CD14-positive monocyte (primary cell): ENCODE data around the gene AQP2. TPM values are rescaled to one million over a fixed set of nuclear protein-coding genes. Genes with fewer than 3 reads are reported as not detected.
A peak's percentile ranks its signal among the peaks of the same experiment; 100 is the strongest.

Experiments
- DNase-seq, 3 donors: peaks; one replicate each; pipeline ENCODE4 v3.0.0-alpha.2; 2011 to 2022
- H2AFZ ChIP-seq: 2 replicates; pipeline ENCODE4 v1.6.0; 2012; ENCODE audit warnings: mild to moderate bottlenecking, low read depth, low read length, inconsistent platforms; ENCODE audit not compliant: insufficient read depth, poor library complexity, severe bottlenecking
- H3K27ac ChIP-seq, 2 donors: 1 replicate in 1 of 2; 2 replicates in 1 of 2; pipeline ENCODE4 v1.5.1; 2012 to 2013; ENCODE audit warnings: low read length in 2 of 2, control low read depth in 1 of 2, inconsistent platforms in 1 of 2, low read depth in 1 of 2, mild to moderate bottlenecking in 1 of 2
- H3K27me3 ChIP-seq, 2 donors: one replicate each; pipeline versions ENCODE4 v1.6.0 to v1.6.1; 2011 to 2013; ENCODE audit warnings: low read length in 2 of 2; ENCODE audit not compliant: control insufficient read depth in 2 of 2, insufficient read depth in 2 of 2
- H3K36me3 ChIP-seq, 2 donors: replicated peaks in 1 of 2; 1 replicate in 1 of 2; 2 replicates in 1 of 2; pipeline versions ENCODE4 v1.5.1 to v1.6.1; 2012 to 2013; ENCODE audit warnings: low read length in 2 of 2, control low read depth in 1 of 2, inconsistent platforms in 1 of 2, mild to moderate bottlenecking in 1 of 2; ENCODE audit not compliant: insufficient read depth in 2 of 2, control insufficient read depth in 1 of 2
- H3K4me1 ChIP-seq, 2 donors: 1 replicate in 1 of 2; 2 replicates in 1 of 2; pipeline versions ENCODE4 v1.5.1 to v1.6.1; 2012 to 2013; ENCODE audit warnings: low read length in 2 of 2, control low read depth in 1 of 2, inconsistent platforms in 1 of 2, mild to moderate bottlenecking in 1 of 2, moderate library complexity in 1 of 2; ENCODE audit not compliant: insufficient read depth in 2 of 2, control insufficient read depth in 1 of 2
- H3K4me2 ChIP-seq: replicated peaks from 2 replicates; pipeline ENCODE3; 2012; ENCODE audit warnings: low read length, moderate library complexity, mild to moderate bottlenecking; ENCODE audit not compliant: poor library complexity, severe bottlenecking; ENCODE audit errors: extremely low read depth
- H3K4me3 ChIP-seq, 3 experiments: fragments of 200-600 bp in 1 of 3; sonication (generic) in 1 of 3; replicated peaks in 1 of 3; 1 replicate in 2 of 3; 2 replicates in 1 of 3; pipeline ENCODE4 v1.5.1; 2011 to 2013; ENCODE audit warnings: low read length in 3 of 3, mild to moderate bottlenecking in 3 of 3, control low read depth in 2 of 3, low read depth in 2 of 3, inconsistent platforms in 1 of 3, moderate library complexity in 1 of 3
- H3K79me2 ChIP-seq: 2 replicates; pipeline ENCODE4 v1.6.0; 2012; ENCODE audit warnings: mild to moderate bottlenecking, control low read depth, inconsistent platforms, low read length, moderate library complexity; ENCODE audit not compliant: insufficient read depth
- H3K9ac ChIP-seq: 2 replicates; pipeline ENCODE4 v1.6.0; 2017; ENCODE audit warnings: low read length, mild to moderate bottlenecking; ENCODE audit not compliant: insufficient read depth, poor library complexity, severe bottlenecking
- H3K9me3 ChIP-seq, 2 donors: replicated peaks in 1 of 2; 1 replicate in 1 of 2; 2 replicates in 1 of 2; pipeline versions ENCODE4 v1.5.1 to v1.6.1; 2012 to 2013; ENCODE audit warnings: low read length in 2 of 2, control low read depth in 1 of 2; ENCODE audit not compliant: control insufficient read depth in 1 of 2, insufficient read depth in 1 of 2
- H4K20me1 ChIP-seq: 2 replicates; pipeline ENCODE4 v1.6.0; 2012; ENCODE audit warnings: mild to moderate bottlenecking, low read length, control low read depth, moderate library complexity; ENCODE audit not compliant: insufficient read depth
- H3K27ac Mint-ChIP-seq, 7 donors: one replicate each; pipeline ENCODE4 v1.8.0; 2020; ENCODE audit warnings: mild to moderate bottlenecking in 7 of 7, mixed read lengths in 7 of 7, moderate library complexity in 6 of 7, inconsistent platforms in 2 of 7
- H3K27me3 Mint-ChIP-seq, 3 donors: one replicate each; pipeline ENCODE4 v1.8.0; 2021 to 2022; ENCODE audit warnings: low read depth in 3 of 3, mild to moderate bottlenecking in 3 of 3, mixed read lengths in 3 of 3, moderate library complexity in 3 of 3, inconsistent platforms in 1 of 3
- H3K36me3 Mint-ChIP-seq, 2 donors: one replicate each; pipeline ENCODE4 v1.8.0; 2020; ENCODE audit warnings: mixed read lengths in 2 of 2, inconsistent platforms in 1 of 2, mild to moderate bottlenecking in 1 of 2
- H3K4me1 Mint-ChIP-seq: one replicate; pipeline ENCODE4 v1.8.0; 2020; ENCODE audit warnings: mild to moderate bottlenecking, mixed read lengths
- H3K4me3 Mint-ChIP-seq, 2 donors: one replicate each; pipeline ENCODE4 v1.8.0; 2020; ENCODE audit warnings: mild to moderate bottlenecking in 2 of 2, mixed read lengths in 2 of 2, moderate library complexity in 1 of 2
- H3K9me3 Mint-ChIP-seq, 7 donors: one replicate each; pipeline ENCODE4 v1.8.0; 2020 to 2022; ENCODE audit warnings: mixed read lengths in 7 of 7, mild to moderate bottlenecking in 6 of 7, moderate library complexity in 6 of 7, inconsistent platforms in 2 of 7
- WGBS: methylation state at CpG from one replicate; pipeline ENCODE4 v1.1.5; 2013; ENCODE audit warnings: missing lambda C conversion rate; ENCODE audit not compliant: insufficient coverage; 5-methylcytosine and 5-hydroxymethylcytosine counted together
- intact Hi-C, 2 donors: fragments of 100-400 bp; cut with micrococcal nuclease; formaldehyde crosslinking; loops; one replicate each; pipeline versions ENCODE4 v1.15.0 to v1.15.1; 2023
- polyA plus RNA-seq, 3 donors: library from polyadenylated mRNA; depleted of rRNA in 1 of 3; unstranded in 2 of 3; stranded (reverse) in 1 of 3; fragments of 300-500 nt in 2 of 3; fragments of >200 nt in 1 of 3; fragmentation: Illumina TruSeq in 2 of 3; gene quantifications; 1 replicate in 2 of 3; 2 replicates in 1 of 3; pipeline ENCODE4 v1.2.3, GENCODE V29; 2012 to 2021
- TF ChIP-seq, protein P1 (sequence below): fragments of 200-600 bp; IDR thresholded peaks from one replicate; pipeline ENCODE4 v1.8.0; 2022; ENCODE audit warnings: antibody characterized with exemption, mild to moderate bottlenecking

The AQP2 gene
- polyA plus RNA-seq, 3 donors, result not detected

DNA sequence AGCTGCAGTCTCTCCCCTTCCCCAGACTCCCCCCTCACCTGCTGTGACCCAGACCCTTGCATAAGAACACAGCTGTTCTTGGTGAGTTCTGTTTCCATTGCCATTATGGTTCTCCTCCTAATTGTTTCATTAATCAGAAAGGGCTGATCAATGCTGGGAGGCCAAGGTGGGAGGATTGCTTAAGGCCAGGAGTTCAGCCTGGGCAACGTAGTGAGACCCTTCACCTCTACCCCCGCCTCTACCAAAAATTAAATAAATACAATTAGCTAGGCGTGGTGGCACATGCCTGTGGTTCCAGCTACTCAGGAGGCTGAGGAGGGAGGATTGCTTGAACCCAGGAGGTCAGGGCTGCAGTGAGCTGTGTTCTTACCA is 29.6 kb upstream of the AQP2 start:
- H3K9me3 Mint-ChIP-seq, result peaks cover 0 to 1% (median 0%) of the 10 kb centered on the region in 7 donors
- no CpG with 5 or more reads among the region's 3 CpGs for WGBS
- H3K27me3 ChIP-seq, result no peaks in the 10 kb centered on the region
- no peaks in the 10 kb centered on the region for H4K20me1 ChIP-seq
- TF ChIP-seq, protein P1, sequence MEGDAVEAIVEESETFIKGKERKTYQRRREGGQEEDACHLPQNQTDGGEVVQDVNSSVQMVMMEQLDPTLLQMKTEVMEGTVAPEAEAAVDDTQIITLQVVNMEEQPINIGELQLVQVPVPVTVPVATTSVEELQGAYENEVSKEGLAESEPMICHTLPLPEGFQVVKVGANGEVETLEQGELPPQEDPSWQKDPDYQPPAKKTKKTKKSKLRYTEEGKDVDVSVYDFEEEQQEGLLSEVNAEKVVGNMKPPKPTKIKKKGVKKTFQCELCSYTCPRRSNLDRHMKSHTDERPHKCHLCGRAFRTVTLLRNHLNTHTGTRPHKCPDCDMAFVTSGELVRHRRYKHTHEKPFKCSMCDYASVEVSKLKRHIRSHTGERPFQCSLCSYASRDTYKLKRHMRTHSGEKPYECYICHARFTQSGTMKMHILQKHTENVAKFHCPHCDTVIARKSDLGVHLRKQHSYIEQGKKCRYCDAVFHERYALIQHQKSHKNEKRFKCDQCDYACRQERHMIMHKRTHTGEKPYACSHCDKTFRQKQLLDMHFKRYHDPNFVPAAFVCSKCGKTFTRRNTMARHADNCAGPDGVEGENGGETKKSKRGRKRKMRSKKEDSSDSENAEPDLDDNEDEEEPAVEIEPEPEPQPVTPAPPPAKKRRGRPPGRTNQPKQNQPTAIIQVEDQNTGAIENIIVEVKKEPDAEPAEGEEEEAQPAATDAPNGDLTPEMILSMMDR, result no peak
- no peak overlapping the region for H3K4me3 ChIP-seq
- no peaks in the 10 kb centered on the region for H3K9me3 ChIP-seq
- intact Hi-C loops, result no loop called here
- H3K27ac ChIP-seq, result no peak overlapping the region
- no peaks in the 10 kb centered on the region for H3K36me3 Mint-ChIP-seq
- no peak overlapping the region for H3K4me2 ChIP-seq
- DNase-seq, result no peak
- peaks cover 20 to 30% (median 27%) of the 10 kb centered on the region in 3 donors for H3K27me3 Mint-ChIP-seq
- no peaks in the 10 kb centered on the region for H3K36me3 ChIP-seq
- H3K4me1 Mint-ChIP-seq, result peaks cover 15% of the 10 kb centered on the region
- peaks cover 11 to 15% of the 10 kb centered on the region in 2 donors for H3K4me1 ChIP-seq
- no peak overlapping the region for H3K9ac ChIP-seq
- no peaks in the 10 kb centered on the region for H3K79me2 ChIP-seq
- no peak overlapping the region for H3K27ac Mint-ChIP-seq
- H2AFZ ChIP-seq, result no peak overlapping the region
- peak overlapping the region in 1 of 2 donors; percentile 37 for H3K4me3 Mint-ChIP-seq

- H3K36me3 Mint-ChIP-seq, result no peaks in the 10 kb centered on the region
- no peaks in the 10 kb centered on the region for H4K20me1 ChIP-seq
- H3K4me3 ChIP-seq, result no peak overlapping the region
- H3K36me3 ChIP-seq, result no peaks in the 10 kb centered on the region
- peaks cover 15% of the 10 kb centered on the region for H3K4me1 Mint-ChIP-seq
- no peak overlapping the region for H3K27ac Mint-ChIP-seq
- TF ChIP-seq, protein P1, result no peak
- H3K4me3 Mint-ChIP-seq, result peak overlapping the region in 1 of 2 donors; percentile 11
- intact Hi-C loops, result no loop called here
- peaks cover 0 to 1% (median 0%) of the 10 kb centered on the region in 7 donors for H3K9me3 Mint-ChIP-seq
- DNase-seq, result no peak
- H3K4me1 ChIP-seq, result peaks cover 11 to 15% of the 10 kb centered on the region in 2 donors
- no peak overlapping the region for H2AFZ ChIP-seq
- H3K79me2 ChIP-seq, result no peaks in the 10 kb centered on the region
- 82% methylated on average over 2 of the region's 3 CpGs for WGBS
- H3K27me3 Mint-ChIP-seq, result peaks cover 20 to 27% (median 27%) of the 10 kb centered on the region in 3 donors
- H3K9me3 ChIP-seq, result no peaks in the 10 kb centered on the region
- no peaks in the 10 kb centered on the region for H3K27me3 ChIP-seq
- no peak overlapping the region for H3K4me2 ChIP-seq
- H3K27ac ChIP-seq, result no peak overlapping the region
- no peak overlapping the region for H3K9ac ChIP-seq
Measured at GRCh38 chr12:49921299-49921698, 29.2 kb upstream of the AQP2 start.
